CD4-positive, alpha-beta T cell treated with Interleukin-4 for 4 hours (primary cell): ENCODE data around the gene ZDHHC17.

Source experiments
- DNase-seq: peaks from one replicate; pipeline ENCODE4 v3.0.0-alpha.2; 2020

Gene ZDHHC17

GRCh38 chr12:76879710-76880518, 116.0 kb downstream of the ZDHHC17 start:
- DNase-seq, result no peak

- DNase-seq, result no peak
Observed at GRCh38 chr12:76880519-76881023, 116.7 kb downstream of the ZDHHC17 start.

GRCh38 chr12:76881142-76881541, 117.2 kb downstream of the ZDHHC17 start:
- DNase-seq, result no peak

- DNase-seq, result no peak
Observed at GRCh38 chr12:76882367-76882766, 118.5 kb downstream of the ZDHHC17 start.

- DNase-seq, result no peak
Observed at GRCh38 chr12:76883151-76883550, 119.2 kb downstream of the ZDHHC17 start.

GRCh38 chr12:76883811-76884210, 119.9 kb downstream of the ZDHHC17 start:
- DNase-seq, result no peak

GRCh38 chr12:76888775-76889174, 124.9 kb downstream of the ZDHHC17 start:
- DNase-seq, result no peak

- DNase-seq, result no peak
Observed at GRCh38 chr12:76890151-76891143, 126.5 kb downstream of the ZDHHC17 start.

- DNase-seq, result no peak
Observed at GRCh38 chr12:76891609-76892008, 127.7 kb downstream of the ZDHHC17 start.

GRCh38 chr12:76895796-76896195, 131.9 kb downstream of the ZDHHC17 start:
- no peak for DNase-seq

GRCh38 chr12:76896274-76896673, 132.4 kb downstream of the ZDHHC17 start:
- no peak for DNase-seq

GRCh38 chr12:76898442-76898841, 134.5 kb downstream of the ZDHHC17 start:
- no peak for DNase-seq

GRCh38 chr12:76899522-76899921, 135.6 kb downstream of the ZDHHC17 start:
- no peak for DNase-seq

- no peak for DNase-seq
Observed at GRCh38 chr12:76901628-76902380, 137.9 kb downstream of the ZDHHC17 start.
